ENCODE measurements around the gene FAAH.

Gene FAAH

DNA sequence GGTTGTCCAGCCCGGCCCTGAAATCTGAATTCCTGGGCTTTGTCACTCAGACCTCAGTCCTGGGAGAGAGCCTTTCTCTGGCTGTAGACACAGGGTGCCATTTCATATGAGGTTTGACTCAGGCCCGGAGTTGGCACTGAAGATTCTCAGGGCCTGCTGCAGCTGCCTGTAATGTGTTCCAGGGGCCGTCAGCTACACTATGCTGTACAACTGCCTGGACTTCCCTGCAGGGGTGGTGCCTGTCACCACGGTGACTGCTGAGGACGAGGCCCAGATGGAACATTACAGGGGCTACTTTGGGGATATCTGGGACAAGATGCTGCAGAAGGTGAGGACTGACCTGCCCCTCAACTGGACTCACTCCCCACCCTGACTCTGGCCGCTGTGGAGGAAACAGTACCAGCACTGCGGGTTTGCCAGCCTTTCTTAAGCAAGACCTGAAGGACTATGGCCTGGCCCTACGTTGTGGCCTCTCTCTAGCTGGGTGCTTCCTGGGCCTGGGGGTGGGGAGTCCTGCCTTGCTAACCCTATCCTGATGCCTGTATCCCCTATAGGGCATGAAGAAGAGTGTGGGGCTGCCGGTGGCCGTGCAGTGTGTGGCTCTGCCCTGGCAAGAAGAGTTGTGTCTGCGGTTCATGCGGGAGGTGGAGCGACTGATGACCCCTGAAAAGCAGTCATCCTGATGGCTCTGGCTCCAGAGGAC is 18.9 kb downstream of the FAAH start:
- no peak for DNase-seq (ENCODE audit: extremely low spot score)
- CTCF ChIA-PET, result interaction anchor here (1.0 kb wide), 1 partner anchor 9 kb away, joined by 4 read pairs; no protein-coding TSS in a partner anchor
- POLR2A ChIA-PET, result no interaction called here

GRCh38 chr1:46413596-46413985 is 19.5 kb downstream of the FAAH start:
- POLR2A ChIA-PET, result no interaction called here
- DNase-seq (ENCODE audit: extremely low spot score), result peak; percentile 50
- TF ChIP-seq ZNF384 (IDR thresholded peaks at IDR 0.05), result no peak
- TF ChIP-seq SUZ12 (IDR thresholded peaks at IDR 0.05), result no peak
- no peak for TF ChIP-seq PKNOX1 (IDR thresholded peaks at IDR 0.05)
- no peak for TF ChIP-seq SP1 (IDR thresholded peaks at IDR 0.05)
- no peak for TF ChIP-seq FOXM1 (IDR thresholded peaks at IDR 0.05; ENCODE audit: borderline replicate concordance)
- TF ChIP-seq ARNT (IDR thresholded peaks at IDR 0.05), result no peak
- no peak for TF ChIP-seq FOXK2 (IDR thresholded peaks at IDR 0.05)
- TF ChIP-seq LEF1 (IDR thresholded peaks at IDR 0.05; ENCODE audit: borderline replicate concordance), result no peak
- no peak for TF ChIP-seq L3MBTL2 (conservative IDR thresholded peaks at IDR 0.05)
- TF ChIP-seq CTBP1 (IDR thresholded peaks at IDR 0.05; ENCODE audit: borderline replicate concordance), result no peak
- no peak for TF ChIP-seq TARDBP (IDR thresholded peaks at IDR 0.05)
- TF ChIP-seq HDGF (IDR thresholded peaks at IDR 0.05; ENCODE audit: borderline replicate concordance), result no peak
- TF ChIP-seq FOXA1 (IDR thresholded peaks at IDR 0.05), result no peak
- TF ChIP-seq ELF4 (IDR thresholded peaks at IDR 0.05), result no peak
- CTCF ChIA-PET, result interaction anchor here (1.0 kb wide), 1 partner anchor 8 kb away, joined by 4 read pairs; no protein-coding TSS in a partner anchor

More for the DNA sequence above, 18.9 kb downstream of the FAAH start:
- no peak for TF ChIP-seq L3MBTL2 (conservative IDR thresholded peaks at IDR 0.05)
- TF ChIP-seq ELF4 (IDR thresholded peaks at IDR 0.05), result no peak
- TF ChIP-seq LEF1 (IDR thresholded peaks at IDR 0.05; ENCODE audit: borderline replicate concordance), result no peak
- TF ChIP-seq FOXK2 (IDR thresholded peaks at IDR 0.05), result no peak
- TF ChIP-seq FOXM1 (IDR thresholded peaks at IDR 0.05; ENCODE audit: borderline replicate concordance), result no peak
- no peak for TF ChIP-seq SP1 (IDR thresholded peaks at IDR 0.05)
- no peak for TF ChIP-seq BHLHE40 (IDR thresholded peaks at IDR 0.05; ENCODE audit: borderline replicate concordance)
- no peak for TF ChIP-seq TARDBP (IDR thresholded peaks at IDR 0.05)
- no peak for TF ChIP-seq HDGF (IDR thresholded peaks at IDR 0.05; ENCODE audit: borderline replicate concordance)
- TF ChIP-seq FOXA1 (IDR thresholded peaks at IDR 0.05), result no peak
- TF ChIP-seq ARNT (IDR thresholded peaks at IDR 0.05), result no peak
- TF ChIP-seq CTBP1 (IDR thresholded peaks at IDR 0.05; ENCODE audit: borderline replicate concordance), result no peak
- no peak for TF ChIP-seq SUZ12 (IDR thresholded peaks at IDR 0.05)
- no peak for TF ChIP-seq ZNF384 (IDR thresholded peaks at IDR 0.05)
- no peak for TF ChIP-seq NFRKB (IDR thresholded peaks at IDR 0.05)
- TF ChIP-seq PKNOX1 (IDR thresholded peaks at IDR 0.05), result no peak

DNA sequence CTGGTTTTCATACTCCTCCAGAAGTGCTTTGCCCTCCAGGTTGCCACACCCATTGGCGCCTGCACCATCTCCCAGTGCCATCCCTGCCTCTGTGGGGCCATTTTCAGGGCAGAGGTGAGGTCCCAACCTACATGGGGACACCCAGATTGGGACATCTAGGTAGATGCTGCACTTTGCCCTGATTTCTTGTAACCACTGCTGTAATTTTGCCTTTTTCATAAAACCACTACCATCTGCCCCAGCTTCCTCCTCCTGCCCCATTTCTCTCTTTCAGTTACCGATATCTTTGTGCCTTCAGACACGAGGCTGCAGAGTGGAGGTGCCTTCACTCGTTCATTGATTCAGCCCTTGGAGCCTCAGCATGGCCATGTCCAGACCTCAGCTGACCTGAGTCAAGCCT is 21.4 kb downstream of the FAAH start:
- ChIA-PET POLR2A (no interaction called here), CTCF (no interaction called here)

GRCh38 chr1:46418976-46419375 is 24.9 kb downstream of the FAAH start:
- DNase-seq (ENCODE audit: extremely low spot score), result no peak
- POLR2A ChIA-PET, result no interaction called here
- no peak for TF ChIP-seq L3MBTL2 (conservative IDR thresholded peaks at IDR 0.05)
- TF ChIP-seq ZNF384 (IDR thresholded peaks at IDR 0.05), result no peak
- TF ChIP-seq TARDBP (IDR thresholded peaks at IDR 0.05), result no peak
- CTCF ChIA-PET, result interaction anchor here (1.1 kb wide), 1 partner anchor 13 kb away, joined by 3 read pairs; no protein-coding TSS in a partner anchor

More for the DNA sequence above, 21.4 kb downstream of the FAAH start:
- no peak for DNase-seq (ENCODE audit: extremely low spot score)
- TF ChIP-seq ELF4 (IDR thresholded peaks at IDR 0.05) (no peak), CTBP1 (IDR thresholded peaks at IDR 0.05; ENCODE audit: borderline replicate concordance) (no peak), L3MBTL2 (conservative IDR thresholded peaks at IDR 0.05) (no peak), TARDBP (IDR thresholded peaks at IDR 0.05) (no peak), NFRKB (IDR thresholded peaks at IDR 0.05) (no peak), FOXK2 (IDR thresholded peaks at IDR 0.05) (no peak), HDGF (IDR thresholded peaks at IDR 0.05; ENCODE audit: borderline replicate concordance) (no peak), FOXM1 (IDR thresholded peaks at IDR 0.05; ENCODE audit: borderline replicate concordance) (no peak), FOXA1 (IDR thresholded peaks at IDR 0.05) (no peak), LEF1 (IDR thresholded peaks at IDR 0.05; ENCODE audit: borderline replicate concordance) (no peak), SP1 (IDR thresholded peaks at IDR 0.05) (no peak), BHLHE40 (IDR thresholded peaks at IDR 0.05; ENCODE audit: borderline replicate concordance) (no peak), ARNT (IDR thresholded peaks at IDR 0.05) (no peak), PKNOX1 (IDR thresholded peaks at IDR 0.05) (no peak), ZNF384 (IDR thresholded peaks at IDR 0.05) (no peak), SUZ12 (IDR thresholded peaks at IDR 0.05) (no peak)

DNA sequence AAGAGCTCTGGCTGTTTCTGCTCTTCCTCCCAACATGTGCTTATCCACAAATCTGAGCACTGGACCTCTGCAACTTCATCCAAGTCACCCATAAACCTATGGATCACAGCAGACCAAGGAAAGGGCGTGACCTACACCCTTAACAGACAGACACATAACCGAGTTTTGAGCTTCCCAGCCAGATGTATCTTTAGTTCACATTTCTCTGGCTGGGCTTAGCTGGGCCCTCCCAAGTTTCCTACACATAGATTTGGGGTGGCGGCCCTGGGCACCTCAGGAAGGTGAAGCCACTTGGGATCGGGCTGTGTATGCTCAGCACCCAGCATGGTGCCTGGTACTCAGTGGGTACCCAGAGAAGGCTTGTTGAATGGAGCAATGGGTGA is 26.4 kb downstream of the FAAH start:
- ChIA-PET POLR2A (no interaction called here), CTCF (interaction anchor here (0.5 kb wide), 1 partner anchor 50 kb away, joined by 8 read pairs; no protein-coding TSS in a partner anchor)
- TF ChIP-seq ZNF384 (IDR thresholded peaks at IDR 0.05), result no peak
- no peak for TF ChIP-seq SP1 (IDR thresholded peaks at IDR 0.05)
- TF ChIP-seq TARDBP (IDR thresholded peaks at IDR 0.05), result no peak
- TF ChIP-seq ELF4 (IDR thresholded peaks at IDR 0.05), result no peak
- DNase-seq (ENCODE audit: extremely low spot score), result no peak

GRCh38 chr1:46421739-46422138 is 27.6 kb downstream of the FAAH start:
- TF ChIP-seq PKNOX1 (IDR thresholded peaks at IDR 0.05) (no peak), FOXK2 (IDR thresholded peaks at IDR 0.05) (no peak), ELF4 (IDR thresholded peaks at IDR 0.05) (no peak), FOXM1 (IDR thresholded peaks at IDR 0.05; ENCODE audit: borderline replicate concordance) (no peak), HDGF (IDR thresholded peaks at IDR 0.05; ENCODE audit: borderline replicate concordance) (no peak), ZNF384 (IDR thresholded peaks at IDR 0.05) (no peak), LEF1 (IDR thresholded peaks at IDR 0.05; ENCODE audit: borderline replicate concordance) (no peak), BHLHE40 (IDR thresholded peaks at IDR 0.05; ENCODE audit: borderline replicate concordance) (no peak), L3MBTL2 (conservative IDR thresholded peaks at IDR 0.05) (no peak), SUZ12 (IDR thresholded peaks at IDR 0.05) (no peak), SP1 (IDR thresholded peaks at IDR 0.05) (no peak), FOXA1 (IDR thresholded peaks at IDR 0.05) (no peak), NFRKB (IDR thresholded peaks at IDR 0.05) (no peak), ARNT (IDR thresholded peaks at IDR 0.05) (no peak), TARDBP (IDR thresholded peaks at IDR 0.05) (no peak)
- POLR2A ChIA-PET, result interaction anchor here (0.5 to 0.7 kb wide), 2 partner anchors 79 to 182 kb away, joined by 3 read pairs; partner anchors contain the start of gene MKNK1
- no peak for DNase-seq (ENCODE audit: extremely low spot score)
- CTCF ChIA-PET, result interaction anchor here (0.6 to 0.7 kb wide), 4 partner anchors 8 to 20 kb away, joined by 3 to 5 read pairs (median 4); no protein-coding TSS in a partner anchor
